DMS53 treated with DMSO at 0.1 percent for 48 hours (cell line): ENCODE results near the gene FAM200A.
"Not testable (repeated sequence)": the region's sequence is repeated elsewhere in the genome, so short reads cannot be mapped to it uniquely, and the experiment has no call there.

ENCODE experiments used
- DNase-seq: peaks from one replicate; lab custom pipeline; 2025; ENCODE audit not compliant: unreplicated experiment; lab: John Stamatoyannopoulos, UW

The FAM200A gene

DNA sequence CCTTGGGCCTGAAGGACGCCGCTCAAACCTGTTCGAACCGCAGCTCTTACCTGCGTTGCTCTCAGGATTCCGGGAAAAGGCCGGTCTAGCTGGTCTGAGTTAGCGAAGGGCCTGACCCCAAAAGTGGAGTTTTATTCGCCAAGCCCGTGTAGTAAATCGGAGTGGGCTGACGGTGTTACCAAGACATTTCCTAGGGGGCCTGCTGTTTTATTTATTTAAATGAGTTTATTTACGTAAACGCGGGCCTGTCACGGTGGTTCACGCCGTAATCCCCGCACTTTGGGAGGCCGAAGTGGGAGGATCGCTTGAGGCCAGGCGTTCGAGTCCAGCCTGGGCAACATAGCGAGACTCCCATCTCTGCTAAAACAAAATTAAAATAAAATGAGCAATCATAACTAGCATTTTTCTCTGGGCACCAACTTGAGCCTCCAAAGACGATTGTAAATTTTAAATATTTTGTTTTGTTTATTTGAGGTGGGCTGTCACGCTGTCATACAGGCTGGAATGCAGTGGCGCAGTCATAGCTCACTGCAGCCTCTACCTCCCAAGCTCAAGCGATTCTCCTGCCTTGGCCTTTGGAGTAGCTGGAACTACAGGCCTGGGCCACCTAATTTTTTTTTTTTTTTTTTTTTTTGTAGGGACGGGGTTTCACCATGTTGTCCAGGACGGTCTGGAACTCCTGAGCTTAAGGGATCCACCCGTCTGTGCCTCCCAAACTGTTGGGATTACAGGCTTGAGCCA lies 7.4 kb upstream of the FAM200A start:
- DNase-seq: peak; percentile 16

DNA sequence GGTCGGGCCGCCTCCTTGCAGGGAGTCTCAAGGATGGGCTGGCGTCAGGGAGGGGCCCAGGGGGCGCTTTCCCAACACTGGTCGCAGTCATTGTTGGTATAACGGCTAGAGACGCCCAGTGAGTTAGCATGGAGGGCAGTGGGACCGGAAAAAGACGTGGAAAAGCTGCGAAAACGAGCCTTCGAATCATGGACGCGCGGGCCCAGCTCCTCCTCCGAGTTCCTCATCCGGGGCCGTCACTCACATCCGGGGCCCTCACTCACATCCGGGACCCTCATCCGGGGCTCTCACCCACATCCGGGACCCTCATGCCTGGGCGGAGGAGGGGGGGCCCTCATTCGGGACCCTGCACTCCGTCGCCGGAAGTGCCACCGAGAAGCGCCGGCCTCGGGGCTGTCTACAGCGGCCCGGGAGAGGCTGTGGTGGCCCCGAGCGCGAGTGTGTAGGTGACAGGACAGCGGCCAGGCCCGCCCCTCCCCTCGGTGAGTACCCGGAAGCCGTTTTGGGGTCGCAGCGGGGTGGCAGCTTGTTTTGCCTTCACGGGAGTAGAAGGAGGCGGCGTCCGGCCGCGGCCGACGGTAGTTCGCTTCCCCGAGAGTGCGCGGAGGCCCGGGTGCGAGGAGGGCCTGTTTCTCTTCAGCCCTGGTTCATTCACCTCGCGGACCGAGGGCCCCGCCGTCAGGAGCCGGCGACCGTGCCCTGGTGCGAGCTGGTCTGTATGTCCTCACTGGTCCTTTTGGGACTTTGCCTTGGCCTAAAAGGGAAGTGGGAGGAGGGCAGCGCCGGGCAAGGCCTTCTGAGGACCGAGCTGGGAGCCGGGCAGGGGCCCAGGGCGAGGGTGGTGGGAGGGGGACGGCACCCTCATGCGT lies 6.6 kb upstream of the FAM200A start, which contains the start of gene ZNF655:
Gene ZNF655 (plus strand): TSS at position 337 of the 869 bp plus-strand sequence. CDS start 1,918 bp downstream, outside the sequence.
- peak; percentile 91 for DNase-seq

DNA sequence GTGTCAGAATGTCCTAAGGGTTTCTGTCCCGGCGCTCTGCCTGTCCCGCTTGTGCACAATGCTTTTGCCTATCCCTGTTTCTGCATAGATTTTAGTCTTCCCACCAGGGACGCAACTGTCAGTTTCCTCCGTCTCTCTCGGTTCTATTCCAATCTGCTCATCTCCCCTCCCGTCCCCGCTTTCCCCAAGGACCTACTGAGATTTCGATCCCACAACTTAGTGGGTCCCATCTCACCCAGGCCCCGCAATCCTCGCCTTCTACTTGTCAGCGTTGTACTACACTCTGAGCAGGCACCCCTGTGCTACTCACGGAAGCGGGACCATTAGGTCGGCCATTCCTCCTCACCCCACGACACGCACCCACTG lies 6.0 kb upstream of the FAM200A start:
- peak; percentile 39 for DNase-seq

- DNase-seq: no peak
Measured at GRCh38 chr7:99557196-99557607, 5.3 kb upstream of the FAM200A start.

DNA sequence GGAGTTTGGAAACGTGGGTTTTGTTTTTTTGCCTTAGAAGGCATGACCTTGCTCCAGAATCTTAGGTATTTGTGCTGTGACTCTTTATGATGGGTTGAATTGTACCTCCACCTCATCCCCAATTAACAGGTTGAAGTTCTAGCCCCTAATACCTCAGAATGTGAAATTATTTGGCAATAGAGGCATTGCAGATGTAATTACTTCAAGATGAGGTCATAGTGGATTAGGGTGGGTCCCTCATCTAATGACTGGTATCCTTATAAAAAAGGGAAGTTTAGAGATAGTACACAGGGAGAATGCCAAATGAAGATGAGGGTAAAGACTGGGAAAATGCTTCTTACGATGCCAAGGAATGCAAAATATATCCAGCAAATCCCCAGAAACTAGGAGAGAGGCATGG lies 3.0 kb upstream of the FAM200A start:
- no peak for DNase-seq

GRCh38 chr7:99553039-99553438 lies 1.1 kb upstream of the FAM200A start:
- no peak for DNase-seq

DNA sequence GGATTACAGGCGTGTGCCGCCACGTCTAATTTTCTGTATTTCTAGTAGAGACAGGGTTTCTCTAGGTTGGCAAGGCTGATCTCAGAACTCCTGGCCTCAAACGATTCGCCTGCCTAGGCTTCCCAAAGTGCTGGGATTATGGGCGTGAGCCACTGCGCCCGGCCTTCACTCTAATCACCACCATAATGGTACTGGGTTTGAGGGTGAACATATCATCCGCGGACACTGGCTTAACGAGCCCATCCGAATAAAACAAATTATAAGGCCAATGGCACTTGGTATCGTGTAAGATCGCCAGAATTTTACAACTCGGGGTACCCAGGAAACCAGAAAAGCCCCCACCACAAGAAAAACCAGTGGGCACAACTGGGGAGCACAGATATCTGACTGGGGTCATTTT lies 580 bp downstream of the FAM200A start:
- DNase-seq: no peak

GRCh38 chr7:99549545-99549944 lies 2.4 kb downstream of the FAM200A start:
- DNase-seq: not testable (repeated sequence)

GRCh38 chr7:99545308-99545707 lies 6.6 kb downstream of the FAM200A start:
- not testable (repeated sequence) for DNase-seq

DNA sequence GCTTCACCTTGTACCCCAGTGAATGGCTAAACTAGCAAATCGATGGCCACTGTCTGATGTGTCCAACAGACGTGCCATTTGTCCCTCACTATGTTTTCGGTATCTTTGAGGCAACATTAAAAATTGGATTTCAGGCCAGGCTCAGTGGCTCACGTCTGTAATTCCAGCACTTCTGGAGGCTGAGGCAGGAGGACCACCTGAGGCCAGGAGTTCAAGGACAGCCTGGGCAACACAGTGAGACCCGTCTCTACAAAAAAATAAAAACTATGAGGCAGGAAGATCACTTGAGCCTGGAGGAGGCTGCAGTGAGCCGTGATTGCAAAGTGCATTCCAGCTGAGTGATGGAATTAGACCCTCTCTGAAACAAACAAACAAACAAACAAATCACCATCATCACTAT lies 8.0 kb downstream of the FAM200A start:
- DNase-seq: no peak

DNA sequence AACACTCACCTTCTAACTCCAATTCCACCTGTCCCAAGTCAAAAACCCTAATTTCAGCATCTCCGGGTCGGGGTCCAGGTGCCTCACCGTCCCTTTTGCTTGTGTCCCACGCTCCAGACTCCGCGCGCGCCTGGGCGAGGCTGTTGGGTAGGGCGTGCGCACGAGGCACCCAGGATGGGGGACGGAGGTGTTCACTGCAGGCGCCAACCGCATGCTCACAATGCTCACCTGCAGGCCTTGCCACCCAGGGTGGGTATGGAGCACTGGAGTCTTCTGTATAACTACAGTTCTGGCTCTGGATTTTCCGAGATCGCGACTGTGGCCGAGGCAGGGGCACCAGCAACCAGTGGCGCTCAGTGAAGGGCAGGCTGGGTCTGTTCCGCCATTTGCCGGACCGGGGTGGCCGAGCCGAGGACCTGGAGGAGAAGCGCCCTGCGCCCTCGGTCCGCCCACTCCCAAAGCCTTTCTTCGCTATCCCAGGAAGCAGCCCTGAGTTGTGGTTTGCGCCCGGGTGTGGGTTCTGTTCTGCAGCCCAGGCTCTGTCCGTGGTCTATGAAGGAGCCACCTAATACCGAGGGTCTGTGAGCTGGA lies 8.7 kb downstream of the FAM200A start:
- no peak for DNase-seq

DNA sequence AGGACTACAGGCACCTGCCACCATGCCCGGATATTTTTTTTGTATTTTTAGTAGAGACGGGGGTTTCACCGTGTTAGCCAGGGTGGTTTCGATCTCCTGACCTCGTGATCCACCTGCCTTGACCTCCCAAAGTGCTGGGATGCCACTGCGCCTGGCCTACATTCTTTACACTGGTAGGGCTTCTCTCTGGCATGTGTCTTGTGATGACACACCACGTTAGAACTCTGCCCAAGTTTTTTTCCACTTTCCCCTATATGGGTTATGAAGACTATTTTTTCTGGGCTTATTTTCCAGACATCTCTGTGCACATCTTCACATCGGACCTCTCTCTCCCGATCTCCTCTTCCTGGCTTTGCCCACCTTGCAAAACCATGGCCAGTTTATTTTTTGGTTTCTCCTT lies 10.7 kb downstream of the FAM200A start:
- DNase-seq: no peak

GRCh38 chr7:99540542-99540941 lies 11.4 kb downstream of the FAM200A start:
- no peak for DNase-seq

DNA sequence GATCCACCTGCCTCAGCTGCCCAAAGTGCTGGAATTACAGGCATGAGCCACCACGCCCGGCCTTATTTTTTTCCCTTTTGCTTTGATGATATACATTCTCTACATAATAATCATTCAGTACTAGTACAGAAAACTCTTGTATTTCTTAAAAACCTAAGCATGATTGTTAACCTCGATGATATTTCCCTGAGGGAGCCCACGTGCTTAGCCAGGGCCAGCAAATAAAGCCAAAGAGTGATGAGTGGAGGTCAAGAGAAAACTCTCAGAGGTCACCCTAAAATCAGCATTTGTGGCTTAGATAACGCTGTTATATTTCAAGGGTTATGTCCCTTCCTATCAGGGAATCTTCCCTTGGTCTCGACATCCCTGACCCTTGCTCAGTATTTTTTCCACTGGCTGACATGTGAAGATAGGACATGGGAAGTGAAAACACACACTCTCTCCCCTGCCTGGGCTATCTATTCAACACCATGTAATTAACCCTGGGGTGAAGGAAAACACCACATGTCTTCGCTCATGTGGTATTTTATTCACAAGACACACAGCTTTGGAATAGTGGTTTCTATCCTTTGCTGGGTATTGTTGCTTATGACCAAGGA lies 12.6 kb downstream of the FAM200A start:
- DNase-seq: no peak

DNA sequence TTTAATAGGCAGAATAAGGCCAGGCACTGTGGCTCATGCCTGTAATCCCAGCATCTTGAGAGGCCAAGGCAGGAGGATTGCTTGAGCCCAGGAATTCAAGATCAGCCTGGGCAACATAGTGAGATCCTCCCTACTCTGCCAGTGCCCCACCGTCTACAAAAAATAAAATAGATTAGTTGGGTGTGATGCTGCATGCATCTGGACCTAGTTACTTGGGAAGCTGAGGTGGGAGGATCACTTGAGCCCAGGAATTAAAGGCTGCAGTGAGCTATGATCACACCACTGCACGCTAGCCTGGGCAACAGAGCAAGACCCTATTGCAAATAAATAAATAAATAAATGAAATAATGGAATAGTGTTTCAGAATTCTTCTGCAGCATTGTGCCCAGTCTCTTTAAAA lies 16.2 kb downstream of the FAM200A start:
- DNase-seq: no peak

DNA sequence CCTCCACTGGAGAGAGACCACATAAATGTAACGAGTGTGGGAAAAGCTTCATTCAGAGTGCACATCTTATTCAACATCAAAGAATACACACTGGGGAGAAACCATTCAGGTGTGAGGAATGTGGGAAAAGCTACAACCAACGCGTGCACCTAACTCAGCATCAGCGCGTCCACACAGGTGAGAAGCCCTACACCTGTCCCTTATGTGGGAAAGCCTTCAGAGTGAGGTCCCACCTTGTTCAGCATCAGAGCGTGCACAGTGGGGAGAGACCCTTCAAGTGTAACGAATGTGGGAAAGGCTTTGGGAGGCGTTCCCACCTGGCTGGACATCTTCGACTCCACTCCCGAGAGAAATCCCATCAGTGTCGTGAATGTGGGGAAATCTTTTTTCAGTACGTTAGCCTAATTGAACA lies 20.6 kb downstream of the FAM200A start:
- no peak for DNase-seq

DNA sequence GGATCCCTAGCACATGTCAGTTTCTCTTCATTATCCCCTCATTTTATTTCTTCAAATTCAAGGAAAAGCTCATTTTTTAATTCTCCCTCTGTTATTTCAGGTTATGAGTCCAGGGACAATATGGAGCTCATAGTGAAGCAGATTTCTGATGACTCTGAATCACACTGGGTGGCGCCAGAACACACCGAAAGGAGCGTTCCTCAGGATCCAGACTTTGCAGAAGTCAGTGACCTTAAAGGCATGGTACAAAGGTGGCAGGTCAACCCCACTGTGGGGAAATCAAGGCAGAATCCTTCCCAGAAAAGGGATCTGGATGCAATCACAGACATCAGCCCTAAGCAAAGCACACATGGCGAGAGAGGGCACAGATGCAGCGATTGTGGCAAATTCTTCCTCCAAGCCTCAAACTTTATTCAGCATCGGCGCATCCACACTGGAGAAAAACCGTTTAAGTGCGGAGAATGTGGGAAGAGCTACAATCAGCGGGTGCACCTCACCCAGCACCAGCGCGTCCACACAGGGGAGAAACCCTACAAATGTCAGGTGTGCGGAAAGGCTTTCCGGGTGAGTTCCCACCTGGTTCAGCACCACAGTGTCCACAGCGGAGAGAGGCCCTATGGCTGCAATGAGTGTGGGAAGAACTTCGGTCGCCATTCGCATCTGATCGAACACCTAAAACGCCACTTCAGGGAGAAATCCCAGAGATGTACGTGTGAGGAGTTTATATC lies 26.0 kb downstream of the FAM200A start:
- peak; percentile 4 for DNase-seq

GRCh38 chr7:99521399-99521798 lies 30.5 kb downstream of the FAM200A start:
- DNase-seq: no peak

DNA sequence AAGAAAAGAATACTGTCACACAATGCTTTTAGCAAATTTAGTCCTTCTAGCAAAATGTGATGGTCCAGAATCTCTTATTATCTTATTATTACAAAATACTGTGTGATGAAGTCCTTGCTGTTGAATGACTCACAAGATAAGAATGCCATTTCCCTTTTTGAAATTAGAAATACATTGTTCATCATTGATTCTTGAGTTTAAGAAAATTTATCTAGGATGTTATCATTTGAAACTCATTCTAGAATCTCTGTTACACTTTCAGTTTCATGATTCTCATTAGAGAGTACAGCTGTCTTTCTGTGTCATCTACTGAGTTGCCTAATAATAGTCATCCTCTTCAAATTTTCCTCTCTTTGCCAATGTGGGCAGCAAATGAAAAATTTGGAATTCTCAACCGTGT lies 37.9 kb downstream of the FAM200A start:
- DNase-seq: no peak

GRCh38 chr7:99505324-99505662 lies 46.6 kb downstream of the FAM200A start:
- DNase-seq: no peak
